Measurements from ENCODE around the gene AADACL4.

DNA sequence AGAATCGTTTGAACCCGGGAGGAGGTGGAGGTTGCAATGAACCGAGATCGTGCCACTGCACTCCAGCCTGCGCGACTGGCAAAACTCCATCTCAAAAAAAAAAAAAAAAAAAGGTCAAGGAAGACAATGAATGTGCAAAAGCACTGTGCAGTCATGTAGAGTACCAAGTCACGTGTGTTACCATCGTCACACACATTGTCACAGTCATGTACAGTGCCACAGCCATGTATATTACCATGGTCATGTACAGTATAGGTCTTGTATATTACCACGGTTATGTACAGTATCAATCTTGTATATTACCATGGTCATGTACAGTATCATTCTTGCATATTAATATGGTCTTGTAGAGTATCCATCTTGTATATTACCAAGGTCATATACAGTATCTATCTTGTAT, 38.9 kb upstream of the AADACL4 start:
- TF ChIP-seq, protein P1, sequence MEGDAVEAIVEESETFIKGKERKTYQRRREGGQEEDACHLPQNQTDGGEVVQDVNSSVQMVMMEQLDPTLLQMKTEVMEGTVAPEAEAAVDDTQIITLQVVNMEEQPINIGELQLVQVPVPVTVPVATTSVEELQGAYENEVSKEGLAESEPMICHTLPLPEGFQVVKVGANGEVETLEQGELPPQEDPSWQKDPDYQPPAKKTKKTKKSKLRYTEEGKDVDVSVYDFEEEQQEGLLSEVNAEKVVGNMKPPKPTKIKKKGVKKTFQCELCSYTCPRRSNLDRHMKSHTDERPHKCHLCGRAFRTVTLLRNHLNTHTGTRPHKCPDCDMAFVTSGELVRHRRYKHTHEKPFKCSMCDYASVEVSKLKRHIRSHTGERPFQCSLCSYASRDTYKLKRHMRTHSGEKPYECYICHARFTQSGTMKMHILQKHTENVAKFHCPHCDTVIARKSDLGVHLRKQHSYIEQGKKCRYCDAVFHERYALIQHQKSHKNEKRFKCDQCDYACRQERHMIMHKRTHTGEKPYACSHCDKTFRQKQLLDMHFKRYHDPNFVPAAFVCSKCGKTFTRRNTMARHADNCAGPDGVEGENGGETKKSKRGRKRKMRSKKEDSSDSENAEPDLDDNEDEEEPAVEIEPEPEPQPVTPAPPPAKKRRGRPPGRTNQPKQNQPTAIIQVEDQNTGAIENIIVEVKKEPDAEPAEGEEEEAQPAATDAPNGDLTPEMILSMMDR (IDR thresholded peaks at IDR 0.05; ENCODE audit: low read depth, low read length), result no peak
- no peak for TF ChIP-seq EZH2phosphoT487 (IDR thresholded peaks at IDR 0.05; ENCODE audit: low read depth)

Data from OCI-LY3 (cell line).